Left ventricle myocardium superior (tissue), 1 donor: ENCODE data around the gene KNDC1. TPM values are rescaled to one million over a fixed set of nuclear protein-coding genes. Genes with fewer than 3 reads are reported as not detected.

ENCODE experiments used
- ATAC-seq: fragments of 200-7000 bp; cut with Tn5 transposase; one replicate; pipeline ENCODE4 v1.9.1; 2020; ENCODE audit warnings: mild to moderate bottlenecking, moderate library complexity
- DNase-seq: peaks from one replicate; pipeline ENCODE4 v3.0.0-alpha.2; 2020
- intact Hi-C: fragments of 100-400 bp; cut with micrococcal nuclease; formaldehyde crosslinking; loops from one replicate; pipeline ENCODE4 v1.11.0; 2022
- total RNA-seq: library from RNA; stranded (reverse); fragmentation: NEBNext Ultra II Directional; extraction: Animal tissue kit (Norgen Biotek cat#: 25700); gene quantifications from one replicate; pipeline ENCODE4 v1.2.1, GENCODE V29; 2021
- donor health status: DM: no; HTN: yes; CAD: no; lungs with severe emphysema.

KNDC1 gene
- total RNA-seq, 1 donor from 2014 or later = 0.20 TPM

DNA sequence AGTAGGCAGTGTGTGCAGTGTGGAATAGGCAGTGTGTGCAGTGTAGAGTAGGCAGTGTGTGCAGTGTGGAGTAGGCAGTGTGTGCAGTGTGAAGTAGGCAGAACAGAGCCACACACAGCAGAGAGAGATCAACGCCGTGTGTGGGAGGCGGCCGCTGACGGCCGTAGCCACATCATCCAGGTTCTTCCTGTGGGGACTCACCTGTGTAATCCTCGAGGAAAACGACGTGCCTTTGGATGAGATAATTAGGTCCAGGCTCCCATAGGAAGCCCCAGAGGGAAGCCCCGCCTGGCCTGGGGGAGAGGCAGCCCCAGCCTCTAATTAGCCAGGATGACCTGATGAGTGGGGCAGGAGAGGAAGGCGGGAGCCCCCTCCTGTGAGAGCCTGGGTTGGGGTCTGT is 25.4 kb downstream of the KNDC1 start:
- no peak for ATAC-seq

DNA sequence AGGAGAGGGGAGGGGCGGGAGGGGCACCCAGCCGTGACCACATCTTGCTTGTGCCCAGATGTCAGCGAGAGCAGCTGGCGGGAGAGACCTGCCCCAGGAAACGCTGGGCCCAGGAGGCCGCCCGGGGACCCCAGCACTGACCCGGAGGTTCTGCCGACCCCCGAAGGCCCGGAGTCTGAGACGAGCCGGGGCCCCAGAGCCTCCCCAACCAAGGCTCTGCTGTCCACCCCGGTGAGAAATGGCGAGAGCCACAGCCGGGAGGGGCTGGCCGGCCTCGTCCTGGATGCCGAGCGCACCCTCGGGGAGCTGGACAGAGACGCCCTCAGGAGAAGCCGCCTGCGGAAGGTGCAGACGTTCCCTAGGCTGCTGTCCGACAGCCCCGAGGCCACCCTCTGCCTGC is 25.9 kb downstream of the KNDC1 start:
- intact Hi-C loops = no loop called here
- DNase-seq (no peak), ATAC-seq (no peak)

More for the DNA sequence above, 25.4 kb downstream of the KNDC1 start:
- intact Hi-C loops = no loop called here
- DNase-seq = no peak

DNA sequence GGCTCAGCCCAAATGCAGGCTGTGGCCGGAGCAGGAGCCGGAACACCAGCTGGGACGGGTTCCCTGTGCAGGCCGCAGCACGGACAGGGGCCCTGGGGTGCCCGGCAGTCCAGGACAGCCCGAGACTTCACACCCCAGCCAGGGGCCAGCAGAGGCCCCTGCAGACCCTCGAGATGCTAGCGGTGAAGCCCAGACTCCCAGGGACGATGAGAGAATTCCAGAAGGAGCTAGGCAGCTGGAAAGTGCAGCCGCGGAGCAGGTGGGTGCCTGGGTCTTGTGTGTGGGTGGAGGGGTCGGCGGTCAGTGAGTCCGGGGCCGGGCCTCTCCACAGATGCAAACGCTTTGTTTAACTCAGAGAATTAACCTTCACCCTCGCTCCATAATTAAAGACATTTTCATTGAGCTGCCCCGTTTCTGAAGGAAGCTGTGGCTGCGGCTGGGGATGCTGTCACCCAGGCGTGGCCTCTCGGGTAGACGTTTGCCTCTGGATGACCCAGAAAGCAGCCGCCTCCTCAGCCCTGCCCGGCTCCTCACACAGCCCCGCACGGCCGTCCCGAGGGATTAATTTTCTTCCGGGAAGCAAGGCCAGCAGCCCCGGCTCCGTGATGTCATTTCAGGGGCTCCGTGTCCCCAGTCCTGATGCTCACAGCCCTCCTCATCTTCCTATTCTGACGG is 26.5 kb downstream of the KNDC1 start:
- DNase-seq = no peak
- ATAC-seq = no peak
- intact Hi-C loops = no loop called here

DNA sequence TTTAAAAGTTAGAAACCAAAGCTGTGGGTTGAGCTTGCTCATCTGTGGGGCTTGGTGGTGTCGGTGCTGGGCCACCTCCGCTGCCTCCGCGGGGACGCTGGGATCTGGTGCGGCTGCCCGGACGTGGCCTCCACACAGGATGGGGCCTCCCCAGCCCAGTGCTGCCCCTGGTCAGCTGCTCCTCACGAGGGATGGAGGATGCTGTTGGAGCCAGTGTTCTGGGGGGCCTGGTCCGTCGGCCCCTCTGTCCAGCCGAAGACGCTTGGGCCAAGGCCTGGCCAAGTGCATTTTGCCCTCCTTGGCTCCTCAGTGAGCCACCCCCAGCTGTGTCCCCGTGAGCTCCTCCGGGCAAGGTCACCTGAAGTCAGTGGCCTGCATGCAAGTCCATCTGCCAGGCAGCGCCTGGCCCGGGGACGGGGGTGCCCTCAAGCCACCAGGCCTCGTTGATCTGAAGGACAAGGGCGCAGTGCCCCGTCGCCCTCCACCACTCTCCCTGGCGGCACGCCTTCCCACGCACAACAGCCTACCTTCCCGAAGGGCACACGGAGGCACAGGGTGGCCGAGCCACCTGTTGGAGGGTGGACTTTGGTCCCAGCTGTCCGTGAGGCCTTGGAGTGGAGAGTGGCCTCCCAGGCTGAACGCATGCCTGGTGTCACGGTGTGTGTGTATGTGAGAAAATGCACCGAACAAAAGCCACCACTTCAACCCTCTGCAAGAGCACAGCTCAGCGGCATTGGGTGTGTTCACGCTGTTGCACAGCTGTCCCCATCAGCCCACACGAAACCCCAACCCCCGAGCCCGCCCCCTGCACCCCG is 27.3 kb downstream of the KNDC1 start:
- DNase-seq (no peak), ATAC-seq (no peak)
- intact Hi-C loops = no loop called here

DNA sequence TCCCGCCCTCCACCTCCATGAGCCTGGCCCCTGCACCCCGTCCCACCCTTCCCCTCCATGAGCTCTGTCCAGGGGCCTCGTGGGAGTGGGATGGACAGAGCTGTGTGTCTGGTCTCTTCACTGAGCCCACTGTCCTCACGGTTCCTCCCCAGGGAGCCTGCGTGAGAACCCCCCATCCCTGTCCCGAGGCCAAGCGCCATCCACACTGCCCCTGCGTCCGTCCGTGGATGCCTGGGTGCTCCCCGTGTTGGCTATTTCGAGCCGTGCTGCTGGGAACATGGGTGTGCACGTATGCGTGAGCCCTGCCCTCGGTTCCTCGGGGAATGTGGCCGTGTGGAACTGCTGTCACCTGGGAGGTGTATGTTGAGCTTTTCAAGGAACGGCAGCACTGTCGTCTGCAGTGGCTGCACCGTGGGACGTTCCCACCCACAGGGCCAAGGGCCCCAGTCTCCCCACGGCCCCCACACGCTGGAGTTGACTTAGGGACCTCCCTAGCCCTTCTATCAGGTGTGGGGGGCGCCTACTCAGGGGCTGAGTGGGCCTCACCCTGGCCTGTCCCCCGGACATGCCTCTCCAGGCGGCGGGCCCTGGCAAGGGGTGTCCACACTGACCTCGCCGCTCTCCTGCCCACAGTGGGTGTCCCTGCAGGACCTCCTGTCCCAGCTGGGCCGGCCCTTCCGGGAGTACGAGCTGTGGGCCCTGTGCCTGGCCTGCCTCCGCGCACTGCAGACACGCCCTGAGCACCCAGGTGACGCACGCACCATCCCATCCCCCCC is 28.1 kb downstream of the KNDC1 start:
- no peak for ATAC-seq
- intact Hi-C loops = no loop called here
- DNase-seq = no peak

DNA sequence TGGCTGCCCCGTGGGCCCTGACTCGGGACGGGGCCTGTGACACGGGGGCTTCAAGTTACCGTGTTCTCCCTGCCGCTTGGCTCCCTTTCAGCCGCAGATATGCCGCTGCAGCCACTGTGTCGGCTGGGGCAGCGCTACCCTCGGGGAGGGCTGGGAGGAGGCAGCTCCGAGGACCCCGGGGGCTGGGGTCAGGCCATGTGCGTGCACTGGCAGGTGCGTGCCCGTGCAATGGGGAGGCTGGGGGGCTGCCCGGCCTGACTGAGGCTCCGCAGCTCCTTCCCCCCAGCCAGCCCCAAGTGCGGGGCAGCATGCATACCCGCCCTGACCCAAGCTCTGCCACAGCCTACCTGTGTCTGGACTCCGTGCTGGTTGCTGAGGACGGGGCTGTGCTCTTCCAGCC is 29.2 kb downstream of the KNDC1 start:
- intact Hi-C loops = no loop called here
- DNase-seq (no peak), ATAC-seq (no peak)

DNA sequence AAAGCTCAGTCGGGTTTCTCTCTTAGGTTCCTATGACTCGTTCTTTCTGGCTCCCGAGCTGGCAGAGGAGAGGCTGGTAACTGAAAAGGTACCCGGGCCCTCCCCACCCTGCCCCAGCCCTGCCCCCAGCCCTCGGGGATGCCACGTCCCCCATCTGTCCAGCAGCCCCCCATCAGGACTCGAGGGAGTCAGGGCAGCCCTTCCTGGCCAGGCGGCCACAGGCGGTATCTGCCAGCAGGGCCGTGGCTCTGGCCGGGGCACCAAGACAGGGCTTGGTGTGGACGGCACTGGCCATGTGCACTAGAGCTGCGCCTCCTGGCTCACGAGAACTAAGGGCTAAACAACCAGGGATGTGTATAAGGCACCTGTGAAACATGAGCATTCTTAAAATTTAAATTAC is 29.7 kb downstream of the KNDC1 start:
- no peak for ATAC-seq
- intact Hi-C loops = no loop called here
- no peak for DNase-seq

DNA sequence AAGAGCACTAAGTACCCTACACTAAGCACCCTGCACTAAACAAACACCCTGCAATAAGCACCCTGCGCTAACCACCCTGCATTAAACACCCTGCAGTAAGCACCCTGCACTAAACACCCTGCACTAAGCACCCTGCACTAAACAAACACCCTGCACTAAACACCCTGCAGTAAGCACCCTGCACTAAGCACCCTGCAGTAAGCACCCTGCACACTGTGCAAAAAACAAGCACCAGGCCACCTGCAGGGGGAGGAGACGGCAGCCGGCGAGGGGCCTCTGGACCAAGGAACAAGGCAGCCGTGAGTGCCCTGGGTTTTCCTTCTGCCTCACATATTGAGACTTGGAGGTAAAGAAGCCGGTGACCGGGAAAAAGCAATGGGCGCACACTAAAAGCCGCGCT is 30.2 kb downstream of the KNDC1 start:
- no peak for DNase-seq
- intact Hi-C loops = no loop called here
- ATAC-seq = no peak

DNA sequence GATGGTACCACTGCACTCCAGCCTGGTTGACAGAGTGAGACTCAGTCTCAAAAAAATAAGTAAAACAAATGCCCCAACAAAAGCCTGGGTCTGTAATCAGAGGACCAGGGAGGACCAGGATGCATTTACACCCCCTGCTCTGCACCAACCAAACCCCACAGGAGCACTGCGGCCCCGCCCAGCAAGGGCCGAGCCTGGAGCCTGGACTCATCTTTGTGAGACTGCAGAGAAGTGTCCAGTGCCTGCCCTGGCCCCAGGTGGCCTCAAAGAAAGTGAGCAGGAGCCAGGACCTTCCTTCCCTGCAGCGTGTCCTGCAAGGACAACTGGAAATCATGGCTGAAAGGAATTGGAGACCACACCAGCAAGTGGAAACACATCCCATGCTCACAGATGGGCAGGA is 31.6 kb downstream of the KNDC1 start:
- intact Hi-C loops = no loop called here
- ATAC-seq = no peak
- DNase-seq = no peak

DNA sequence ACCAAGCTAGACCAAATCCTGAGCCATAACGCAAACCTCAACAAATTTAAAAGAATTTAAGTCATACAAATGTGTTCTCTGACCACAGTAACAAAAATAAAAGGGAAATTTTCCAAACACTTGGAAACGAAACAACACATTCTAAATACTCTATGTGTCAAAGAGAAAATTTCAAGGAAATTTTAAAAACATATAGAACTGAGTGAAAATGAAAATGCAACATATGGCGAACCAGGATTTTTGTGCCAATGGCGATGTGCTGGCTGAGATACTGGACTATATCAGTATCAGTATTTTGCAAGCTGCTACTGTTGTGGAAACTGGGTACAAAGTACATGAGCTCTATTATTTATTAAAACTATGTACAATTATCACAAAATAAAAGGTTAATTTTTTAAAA is 34.1 kb downstream of the KNDC1 start:
- no peak for ATAC-seq
- intact Hi-C loops = no loop called here
- no peak for DNase-seq

DNA sequence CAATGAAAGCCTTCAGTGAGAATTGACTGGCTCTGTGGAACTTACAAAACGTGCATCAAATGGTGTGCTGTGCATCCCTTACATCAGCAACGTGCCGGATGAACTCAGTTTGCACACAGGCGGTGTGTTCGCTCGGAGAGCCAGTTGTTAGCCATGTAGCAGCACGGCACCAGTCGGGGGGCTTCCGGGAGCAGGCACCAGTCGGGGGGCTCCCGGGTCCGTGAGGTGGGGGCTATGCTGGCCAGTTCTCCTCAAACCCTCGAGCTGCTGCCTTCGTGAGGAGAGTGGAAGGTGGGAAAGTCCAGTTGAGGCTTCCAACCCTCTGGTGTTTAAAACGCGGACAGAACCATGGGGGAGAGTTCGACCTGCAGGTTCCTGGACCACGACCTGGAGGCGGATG is 35.1 kb downstream of the KNDC1 start:
- intact Hi-C loops = no loop called here
- no peak for DNase-seq
- no peak for ATAC-seq

DNA sequence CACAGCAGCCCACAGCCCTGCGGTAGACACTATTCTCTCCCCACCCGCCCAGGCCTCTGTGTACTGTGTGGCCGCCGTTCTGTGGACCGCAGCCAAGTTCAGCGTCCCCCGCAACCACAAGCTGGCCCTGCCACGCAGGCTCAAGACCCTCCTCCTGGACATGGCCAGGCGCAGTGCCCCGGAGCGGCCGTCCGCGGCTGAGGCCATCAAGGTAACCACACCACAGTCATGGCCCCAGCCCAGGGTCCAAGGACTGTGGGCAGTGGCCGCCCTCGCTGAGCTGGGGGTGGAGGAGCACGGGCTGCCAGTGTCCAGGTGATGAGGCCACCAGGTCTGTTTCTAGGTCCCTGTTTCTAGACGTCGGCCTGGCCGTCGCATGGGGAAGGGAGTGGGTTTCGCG is 35.6 kb downstream of the KNDC1 start:
- ATAC-seq = no peak
- intact Hi-C loops = no loop called here
- DNase-seq = no peak

DNA sequence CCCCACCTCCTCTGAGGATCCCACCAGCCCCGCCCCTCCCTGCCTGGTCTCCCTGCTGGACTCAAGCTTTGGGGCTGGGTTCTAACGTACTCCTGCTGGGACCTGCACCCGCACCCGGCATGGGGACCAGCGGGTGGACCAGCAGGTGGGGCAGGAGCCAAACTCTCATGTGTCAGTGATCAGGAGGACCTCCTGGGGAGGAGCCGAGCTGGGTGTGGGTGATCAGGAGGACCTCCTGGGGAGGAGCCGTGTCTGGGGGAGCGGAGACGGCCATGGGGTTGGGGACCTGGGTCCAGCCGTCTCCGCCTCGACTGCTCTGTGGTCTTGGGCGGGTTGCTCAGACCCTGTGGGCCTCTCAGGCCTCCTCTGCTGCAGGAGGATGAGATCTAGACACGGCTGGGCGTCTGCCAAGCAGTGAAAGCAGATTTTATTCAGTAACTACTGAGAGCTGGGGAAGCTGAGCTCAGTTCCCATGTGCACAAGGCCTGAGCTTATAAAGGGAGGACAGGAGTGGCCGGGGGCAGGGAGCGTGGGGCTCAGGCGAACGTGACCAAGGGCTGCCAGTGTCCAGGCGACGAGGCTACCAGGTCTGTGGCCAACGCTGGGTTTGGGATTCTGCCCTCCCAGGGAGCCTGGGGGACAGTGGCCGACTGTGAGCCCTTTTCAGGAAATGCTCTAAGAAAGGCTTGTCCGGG is 36.3 kb downstream of the KNDC1 start:
- no peak for DNase-seq
- intact Hi-C loops = no loop called here
- ATAC-seq = no peak

DNA sequence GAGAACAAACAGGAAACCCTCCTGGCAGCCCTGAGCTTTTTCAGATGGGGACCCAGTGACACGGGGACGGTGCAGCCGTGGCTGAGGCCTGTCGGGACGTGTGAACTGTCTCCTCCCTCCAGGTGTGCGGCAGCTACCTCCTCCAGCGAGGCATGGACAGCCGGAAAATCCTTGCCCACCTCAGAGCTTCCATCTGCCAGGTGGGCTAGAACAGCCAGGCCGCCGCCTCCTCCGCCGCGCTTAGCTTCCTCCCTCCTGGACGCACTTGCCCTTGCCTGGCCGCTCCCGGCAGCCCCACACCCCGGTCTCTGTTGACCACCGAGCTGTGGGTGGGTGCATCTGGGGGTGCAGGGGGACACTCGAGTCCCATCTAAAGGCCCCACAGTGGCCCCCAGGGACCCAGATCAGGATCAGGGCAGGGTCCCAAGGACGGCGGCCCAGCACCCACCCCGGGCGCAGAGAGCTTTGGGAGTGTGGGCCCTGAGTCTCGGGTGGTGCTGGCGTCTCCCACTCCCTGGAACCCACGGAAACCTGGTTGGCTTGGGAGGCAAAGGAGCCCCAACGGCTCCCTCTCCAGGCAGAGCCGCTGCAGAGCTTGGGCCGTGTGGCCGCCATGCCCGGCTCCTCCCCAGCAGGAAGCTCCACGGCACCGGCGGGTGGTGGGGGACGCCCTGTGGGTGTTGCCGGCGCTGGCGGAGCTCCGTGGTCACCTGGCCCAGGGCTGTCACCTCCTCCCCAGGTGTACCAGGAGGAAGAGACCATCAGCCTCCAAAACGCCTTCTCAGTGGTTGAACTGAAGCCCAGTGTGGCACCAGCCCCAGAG is 37.1 kb downstream of the KNDC1 start:
- DNase-seq = no peak

DNA sequence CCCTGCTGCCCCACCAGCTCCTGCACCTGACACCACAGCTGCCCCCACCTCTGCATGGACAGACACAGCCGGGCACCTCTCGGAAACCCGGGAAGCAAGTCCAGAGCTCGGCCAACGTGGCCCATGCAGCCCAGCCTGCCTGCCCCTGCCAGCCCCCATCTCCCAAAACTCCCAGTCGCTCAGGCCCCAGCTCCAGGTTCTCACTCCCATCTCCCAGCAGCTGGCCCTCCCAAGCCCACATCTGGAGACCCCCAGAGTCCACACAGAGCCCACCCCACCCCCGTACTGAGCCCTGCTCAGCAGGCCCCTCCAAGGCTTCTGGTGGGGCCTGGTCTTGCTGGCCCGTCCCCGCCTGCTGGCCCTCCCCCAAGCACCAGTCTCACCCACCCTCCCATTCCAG is 37.8 kb downstream of the KNDC1 start:
- intact Hi-C loops = no loop called here
- DNase-seq (no peak), ATAC-seq (no peak)

More for the DNA sequence above, 37.1 kb downstream of the KNDC1 start:
- intact Hi-C loops = no loop called here
- no peak for ATAC-seq

DNA sequence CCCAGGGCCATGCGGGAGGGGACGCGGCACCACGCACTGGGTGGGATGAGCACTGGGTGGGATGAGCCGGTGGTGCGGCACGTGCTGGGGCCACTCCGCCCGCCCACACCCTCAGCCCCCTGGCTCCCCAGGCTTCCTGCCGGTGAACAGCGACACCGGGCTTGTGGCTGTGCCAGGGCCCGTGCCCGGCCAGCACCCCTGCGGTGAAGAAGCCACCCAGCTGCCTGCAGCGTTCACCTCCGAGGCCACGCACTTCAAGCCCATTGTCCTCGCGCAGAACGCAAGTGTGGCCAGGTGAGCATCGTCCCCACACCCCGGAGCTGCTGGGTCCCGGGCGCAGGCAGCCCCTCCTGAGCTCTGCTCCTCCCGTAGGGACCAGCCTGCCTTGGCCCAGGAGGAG is 38.2 kb downstream of the KNDC1 start:
- ATAC-seq (no peak), DNase-seq (no peak)
- intact Hi-C loops = no loop called here

DNA sequence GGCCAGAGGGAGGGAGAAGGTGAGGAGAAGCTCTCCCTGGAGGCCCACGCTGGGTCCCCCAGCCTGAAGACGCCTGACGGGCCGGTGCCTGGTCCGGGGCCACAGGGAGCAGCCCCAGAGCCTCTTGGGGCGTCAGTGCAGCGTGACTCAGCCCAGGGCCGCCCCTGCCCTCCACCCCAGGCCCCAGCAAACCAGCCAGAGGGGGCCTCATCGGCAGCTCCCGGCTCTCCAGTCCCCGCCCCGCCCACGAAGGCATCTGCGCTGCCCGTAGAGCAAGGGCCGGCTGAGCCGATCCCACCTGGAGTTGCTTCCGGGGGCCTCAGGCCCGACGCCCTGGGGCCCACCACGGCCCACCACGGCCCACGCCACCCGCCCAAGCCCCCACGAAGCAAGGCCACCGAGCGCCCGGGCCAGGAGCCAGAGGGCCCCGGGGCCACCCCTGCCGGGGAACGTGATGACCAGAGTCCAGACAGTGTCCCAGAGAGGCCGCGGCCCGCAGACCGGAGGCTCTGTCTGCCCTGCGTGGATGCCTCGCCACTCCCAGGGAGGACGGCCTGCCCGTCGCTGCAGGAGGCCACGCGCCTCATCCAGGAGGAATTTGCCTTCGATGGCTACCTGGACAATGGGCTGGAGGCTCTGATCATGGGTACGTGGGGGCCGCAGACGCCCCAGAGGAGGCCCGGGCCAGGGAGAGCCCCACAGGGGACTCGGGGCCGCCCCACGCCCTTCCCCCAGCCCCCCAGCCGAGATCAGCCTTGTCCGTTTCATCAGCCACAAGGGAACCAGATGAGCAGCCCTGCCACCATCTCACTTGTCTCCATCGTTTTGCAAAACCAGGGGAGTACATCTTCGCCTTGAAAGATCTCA is 38.8 kb downstream of the KNDC1 start:
- no peak for DNase-seq
- ATAC-seq = no peak
- intact Hi-C loops = no loop called here

DNA sequence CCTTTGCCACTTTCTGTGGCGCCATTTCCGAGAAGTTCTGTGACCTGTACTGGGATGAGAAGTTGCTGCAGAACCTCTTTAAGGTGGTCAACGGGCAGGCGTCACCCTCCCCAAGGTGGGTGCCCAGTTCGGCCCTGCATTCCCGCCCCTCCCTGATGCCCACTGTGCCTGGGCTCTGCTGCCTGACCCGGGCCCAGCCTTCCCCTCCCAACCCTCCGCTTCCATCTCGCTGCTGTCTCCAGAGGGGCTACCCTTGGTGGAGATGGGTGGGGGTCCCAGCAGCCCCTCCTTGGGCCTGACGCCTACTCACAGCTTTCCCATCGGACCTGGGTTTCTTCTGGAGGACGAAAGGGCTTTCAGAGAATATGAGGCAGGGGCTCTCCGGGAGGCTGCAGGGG is 39.5 kb downstream of the KNDC1 start:
- ATAC-seq = no peak
- no peak for DNase-seq
- intact Hi-C loops = no loop called here
